ENCODE results near the gene TOLLIP.
"Not testable (repeated sequence)": the region's sequence is repeated elsewhere in the genome, so short reads cannot be mapped to it uniquely, and the experiment has no call there.

GRCh38 chr11:1265480-1265879, 44.0 kb downstream of the TOLLIP start:
- TF ChIP-seq ZC3H10 (CRISPR knock-in tag; IDR thresholded peaks at IDR 0.05); CREB5 (CRISPR knock-in tag; IDR thresholded peaks at IDR 0.05; ENCODE audit: low read depth); ZFP30 (CRISPR knock-in tag; IDR thresholded peaks at IDR 0.05); ARNTL (CRISPR knock-in tag; IDR thresholded peaks at IDR 0.05; ENCODE audit: borderline replicate concordance, low read depth); ZNF8 (CRISPR knock-in tag; IDR thresholded peaks at IDR 0.05); CSDC2 (CRISPR knock-in tag; IDR thresholded peaks at IDR 0.05); ESRRG (CRISPR knock-in tag; IDR thresholded peaks at IDR 0.05): not testable (repeated sequence)
